Superior temporal gyrus (tissue), 1 donor: Measurements from ENCODE around the gene COTL1.

ENCODE experiments used
- DNase-seq: peaks from one replicate; pipeline ENCODE4 v3.0.0-alpha.2; 2016; ENCODE audit errors: extremely low spot score

The COTL1 gene

DNA sequence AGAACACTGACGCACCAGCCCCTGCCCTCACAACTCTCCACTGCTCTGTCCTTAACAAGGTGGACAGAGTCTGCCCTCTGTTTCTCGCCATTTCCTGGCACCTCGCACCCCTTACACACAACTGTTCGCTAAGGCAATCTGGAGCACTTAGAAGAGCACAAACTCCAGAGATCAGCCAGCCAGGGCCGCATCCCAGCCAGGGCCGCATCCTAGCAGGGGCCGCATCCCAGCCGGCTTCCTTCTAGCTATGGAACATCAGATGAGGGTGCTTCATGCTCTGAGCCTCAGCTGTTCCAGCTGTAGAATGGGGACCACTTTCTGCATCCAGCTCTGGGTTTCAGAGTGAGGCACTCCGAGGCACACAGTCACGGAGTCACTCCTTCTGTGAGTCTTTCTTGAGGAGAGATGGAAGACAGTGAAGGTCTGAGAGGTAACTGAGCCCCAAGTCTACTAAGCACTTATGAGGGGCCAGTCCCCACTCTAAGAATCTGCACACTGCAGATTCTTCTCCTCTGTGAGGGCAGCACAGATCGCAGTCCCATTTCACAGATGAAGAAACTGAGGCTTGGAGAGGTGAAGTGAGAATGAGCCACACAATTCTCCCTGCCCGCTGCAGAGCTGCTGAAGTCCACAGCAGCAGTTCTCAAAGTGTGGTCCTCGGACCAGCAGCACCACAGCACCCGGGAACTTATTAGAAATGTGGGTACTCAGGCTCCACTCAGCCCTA, 20.9 kb downstream of the COTL1 start:
- DNase-seq: no peak

DNA sequence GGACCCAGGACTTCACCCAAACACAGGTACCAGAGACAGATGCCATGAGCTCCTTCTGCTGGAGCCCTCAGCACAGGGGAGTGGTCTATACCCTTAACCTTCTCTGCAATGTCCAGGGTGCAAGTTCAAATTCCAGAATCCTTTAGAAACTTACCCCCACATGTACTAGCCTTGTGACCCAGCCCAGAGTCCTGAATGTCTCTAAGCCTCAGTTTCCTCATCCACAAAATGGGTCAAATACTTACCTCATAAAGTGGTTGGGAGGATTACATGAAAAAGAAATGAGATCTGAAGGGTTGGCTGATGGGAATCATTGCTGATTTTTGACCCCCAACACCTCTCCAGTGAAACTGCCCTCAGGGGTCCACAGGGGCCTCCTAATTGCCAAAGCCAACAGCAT, 21.7 kb downstream of the COTL1 start:
- no peak for DNase-seq

DNA sequence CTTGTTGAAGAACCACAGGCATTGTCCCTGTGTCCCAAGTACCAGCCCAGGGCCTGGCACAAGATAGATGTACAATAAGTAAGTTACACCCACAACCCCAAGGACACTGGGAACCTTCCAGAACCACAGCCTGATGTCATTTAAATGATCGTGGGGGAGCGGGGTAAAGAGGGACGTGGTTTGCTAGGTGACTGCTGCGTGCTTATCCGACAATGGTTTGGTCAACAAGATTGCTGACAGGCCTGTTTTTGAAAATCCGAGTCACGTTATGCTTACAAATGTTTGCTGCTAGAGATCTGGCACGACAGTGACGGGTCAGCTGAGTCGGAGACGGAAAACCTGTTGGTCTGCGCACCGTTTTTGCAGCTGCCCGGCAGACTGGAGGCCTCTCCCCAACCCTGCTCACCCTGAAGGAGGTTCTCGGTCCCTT, 22.8 kb downstream of the COTL1 start:
- no peak for DNase-seq

DNA sequence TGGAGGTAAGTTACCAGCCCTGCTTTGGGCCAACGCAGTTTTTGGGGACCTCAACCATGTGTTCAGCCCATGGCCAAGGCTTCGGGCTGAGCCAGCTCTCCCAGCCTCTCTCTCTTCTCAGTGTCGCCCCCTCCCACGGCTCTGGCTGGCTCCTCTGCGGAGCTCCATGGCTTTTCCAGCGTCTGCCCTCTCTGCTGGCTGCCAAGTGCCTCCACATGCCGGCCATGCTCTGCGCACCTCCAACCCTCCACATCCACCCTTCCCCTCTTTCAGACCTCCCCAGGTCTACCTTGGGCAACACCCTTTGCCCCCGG, 23.2 kb downstream of the COTL1 start:
- DNase-seq: no peak

DNA sequence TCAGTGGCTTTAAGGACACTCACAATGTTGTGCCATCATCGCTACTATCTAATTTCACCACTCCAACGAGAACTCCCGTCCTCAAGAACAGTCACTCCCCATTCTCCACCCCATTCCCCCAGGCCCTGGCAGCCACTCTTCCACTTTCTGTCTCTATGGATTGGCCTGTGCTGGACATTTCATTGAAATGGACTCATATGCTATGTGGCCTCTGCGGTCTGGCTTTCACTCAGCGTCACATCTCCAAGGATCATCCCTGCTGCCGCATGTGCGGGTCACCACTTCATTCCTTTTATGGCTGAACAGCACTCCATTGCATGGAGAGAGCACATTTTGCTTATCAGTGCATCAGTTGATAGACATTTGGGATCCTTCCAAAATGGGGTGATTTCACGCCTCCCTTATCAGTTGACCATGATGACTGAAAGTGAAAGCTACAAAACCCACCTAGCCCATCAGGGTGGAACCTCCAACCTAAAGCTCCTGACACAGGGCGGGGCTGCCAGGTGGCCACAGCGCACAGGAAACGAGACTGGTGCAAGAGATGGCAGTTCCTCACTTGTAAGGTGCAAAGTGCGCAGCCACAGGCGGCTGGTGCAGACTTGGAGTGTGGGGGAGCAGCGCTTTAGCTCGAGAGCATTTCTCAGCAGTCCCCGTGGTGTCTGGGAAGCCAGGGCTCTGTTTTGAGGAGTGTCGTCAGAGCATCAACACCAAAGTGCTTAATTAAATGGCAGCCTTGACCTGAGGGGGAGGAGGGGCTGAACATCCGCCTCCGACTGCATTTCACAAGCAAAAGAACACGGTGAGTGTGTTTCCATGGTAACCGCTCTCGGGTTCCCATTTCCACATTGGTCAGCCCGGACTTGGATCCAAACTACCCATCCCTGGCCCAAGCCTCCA, 23.8 kb downstream of the COTL1 start:
- DNase-seq: no peak

DNA sequence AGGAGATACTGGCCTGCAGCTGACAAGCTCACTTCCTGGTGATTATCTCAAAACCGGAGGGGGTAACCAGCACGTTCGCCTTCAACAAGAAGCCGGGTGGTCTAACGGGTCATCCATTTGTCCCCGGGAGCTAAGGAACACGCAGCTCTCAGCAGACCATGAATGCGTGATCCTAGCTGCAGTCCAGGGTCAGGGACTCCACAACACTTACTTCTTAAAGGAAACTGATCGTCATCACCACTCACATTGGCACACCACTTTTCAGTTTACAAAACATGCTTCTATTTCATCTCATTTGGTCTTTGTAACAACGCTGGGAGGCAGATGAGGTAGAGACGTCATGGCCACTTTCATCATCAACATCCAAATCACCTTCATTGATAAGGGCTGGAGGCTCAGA, 25.2 kb downstream of the COTL1 start:
- no peak for DNase-seq

DNA sequence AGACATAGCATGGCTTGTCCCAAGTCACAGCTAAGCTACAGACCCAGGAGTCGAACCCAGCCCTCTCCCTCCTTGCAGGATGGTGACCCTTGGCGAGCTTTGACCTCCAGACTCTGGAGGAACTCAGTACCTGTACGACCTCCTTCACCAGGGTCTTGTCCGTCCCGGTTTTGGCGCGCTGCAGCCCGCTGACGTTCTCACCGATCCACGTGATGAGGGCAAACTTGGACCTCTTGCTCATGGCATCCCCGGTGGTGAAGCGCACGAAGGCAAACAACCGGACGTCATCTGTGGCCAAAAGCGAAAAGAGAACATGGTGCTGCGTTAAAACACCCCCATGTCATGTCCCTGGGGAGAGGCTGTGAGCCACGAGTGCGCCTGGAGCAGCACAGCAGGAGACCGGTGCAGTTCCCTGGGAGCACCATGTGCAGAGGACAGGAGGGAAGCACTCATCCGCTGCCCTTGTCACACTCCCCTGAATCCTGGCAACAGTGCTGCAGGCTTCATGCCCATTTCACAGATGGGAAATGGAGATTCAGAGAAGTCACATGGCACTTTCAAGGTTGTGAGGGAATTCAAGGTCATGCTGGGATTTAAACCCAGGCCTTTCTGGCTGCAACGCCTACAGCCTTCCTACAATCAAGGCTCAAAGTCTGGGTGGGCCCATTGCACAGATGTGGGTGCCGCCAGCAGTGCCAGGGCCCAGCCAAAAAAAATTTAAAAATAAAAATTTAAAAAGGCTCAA, 27.7 kb downstream of the COTL1 start:
- no peak for DNase-seq

DNA sequence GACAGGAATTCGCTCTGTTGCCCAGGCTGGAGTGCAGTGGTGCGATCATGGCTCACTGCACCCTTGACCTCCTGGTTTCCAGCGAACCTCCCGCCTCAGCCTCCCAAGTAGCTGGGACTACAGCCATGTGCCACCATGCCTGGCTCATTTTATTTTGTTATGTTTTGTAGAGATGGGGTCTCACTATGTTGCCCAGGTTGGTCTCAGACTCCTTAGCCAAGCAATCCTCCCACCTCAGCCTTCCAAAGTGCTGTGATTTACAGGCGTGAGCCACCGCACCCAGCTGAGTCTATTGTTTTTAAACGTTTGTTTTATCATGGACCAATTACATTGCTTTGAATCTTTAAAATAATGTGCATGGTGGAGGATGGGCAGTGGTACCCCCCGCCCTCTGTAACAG, 28.9 kb downstream of the COTL1 start:
- DNase-seq: no peak

DNA sequence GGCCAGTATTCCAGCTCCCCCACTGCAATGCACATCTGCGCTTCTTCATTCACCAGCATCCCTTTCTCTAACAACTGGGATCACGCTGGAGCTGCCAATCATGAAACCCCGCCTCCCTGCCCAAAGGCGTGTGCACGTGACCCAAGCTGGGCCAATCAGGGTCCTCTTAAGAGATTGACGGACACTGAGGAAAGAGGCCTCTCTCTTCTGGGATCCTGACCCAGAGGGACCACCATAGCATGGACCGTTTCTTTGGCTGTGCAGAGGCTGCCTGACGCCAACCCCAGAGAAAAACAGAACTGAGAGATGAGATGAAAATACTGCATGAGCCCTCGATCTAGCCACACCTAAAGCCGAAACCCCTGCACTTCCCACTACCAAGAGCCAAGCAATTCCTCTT, 32.0 kb downstream of the COTL1 start:
- peak; percentile 87 for DNase-seq

DNA sequence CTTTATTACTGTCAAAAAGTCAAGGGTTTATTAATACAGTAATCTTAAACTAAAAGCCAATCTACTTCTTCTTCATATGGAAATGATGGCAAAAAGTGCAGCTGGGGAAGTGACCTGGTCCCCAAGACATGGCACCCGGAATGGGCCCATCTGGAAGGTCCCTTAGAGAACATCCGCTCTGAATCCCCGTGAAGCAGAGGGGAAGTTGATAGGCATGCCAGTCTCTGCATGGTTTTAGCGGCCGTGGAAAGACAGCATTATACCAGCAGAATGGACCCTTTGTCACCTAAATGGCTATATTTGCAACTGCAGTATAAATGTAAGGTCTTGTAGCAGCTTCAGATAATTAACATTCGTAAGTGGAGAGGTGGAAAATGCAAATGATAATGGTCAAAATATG, 32.4 kb downstream of the COTL1 start:
- no peak for DNase-seq

DNA sequence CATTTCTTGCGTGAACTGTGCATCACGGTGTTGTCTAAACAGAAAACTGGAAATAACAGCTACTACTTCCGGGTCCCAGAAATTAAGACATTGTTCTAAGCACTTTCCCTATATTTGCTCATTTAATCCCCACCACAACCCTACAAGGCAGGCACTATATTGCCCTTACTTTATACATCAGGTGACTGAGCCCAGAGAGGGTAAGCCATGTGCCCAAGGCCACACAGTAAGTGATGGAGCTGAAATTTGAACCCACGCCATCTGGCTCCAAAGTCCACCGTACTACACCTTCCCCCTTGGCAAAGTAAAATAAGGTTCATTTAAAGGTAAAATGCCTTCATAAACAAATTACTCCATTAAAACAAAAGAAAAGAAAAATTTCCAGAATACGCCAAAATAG, 33.2 kb downstream of the COTL1 start:
- DNase-seq: no peak

DNA sequence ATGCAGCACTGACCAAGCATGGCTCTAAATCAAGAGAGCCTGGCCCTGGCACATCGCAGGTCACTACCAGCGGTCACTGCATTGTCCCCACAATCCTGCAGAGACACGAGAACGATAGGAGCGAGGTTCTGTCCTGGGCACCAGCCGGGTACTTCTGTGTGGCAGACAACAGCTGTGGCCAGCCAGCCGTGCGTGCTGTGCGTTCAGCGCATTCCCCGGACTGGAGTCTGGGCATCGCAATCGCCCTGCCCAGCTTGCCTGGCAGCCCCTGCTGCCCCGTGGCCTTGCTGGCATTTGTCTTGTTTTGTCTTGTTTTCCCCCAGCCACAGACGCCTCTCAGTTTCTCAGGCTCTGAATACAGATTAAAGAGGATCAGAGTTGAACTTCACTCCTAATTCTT, 33.9 kb downstream of the COTL1 start:
- peak; percentile 63 for DNase-seq

DNA sequence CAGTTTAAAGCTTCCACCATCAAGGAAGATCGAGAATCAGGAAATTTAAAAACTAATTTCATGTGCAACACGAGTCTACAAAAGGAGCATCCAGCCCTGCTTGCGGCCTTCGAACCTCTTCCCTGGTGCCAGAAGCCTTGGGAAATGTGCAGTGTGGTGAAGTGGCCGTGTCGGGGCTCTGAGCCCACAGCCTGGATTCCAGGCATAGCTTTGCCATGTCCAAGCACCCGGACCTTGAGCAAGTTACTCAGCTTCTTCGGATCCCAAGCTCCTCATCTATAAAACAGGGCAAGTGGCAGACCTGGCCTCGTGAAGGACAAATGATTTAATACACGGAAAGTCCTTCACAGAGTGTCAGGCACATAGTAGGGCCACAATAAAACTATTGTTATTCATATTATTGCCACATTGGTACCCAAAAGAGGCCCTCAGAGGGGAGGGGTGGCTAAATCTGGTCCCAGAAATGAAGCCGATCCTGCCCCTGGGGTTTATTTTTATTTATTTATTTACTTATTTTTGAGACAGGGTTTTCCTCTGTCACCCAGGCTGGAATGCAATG, 34.8 kb downstream of the COTL1 start:
- DNase-seq: no peak

DNA sequence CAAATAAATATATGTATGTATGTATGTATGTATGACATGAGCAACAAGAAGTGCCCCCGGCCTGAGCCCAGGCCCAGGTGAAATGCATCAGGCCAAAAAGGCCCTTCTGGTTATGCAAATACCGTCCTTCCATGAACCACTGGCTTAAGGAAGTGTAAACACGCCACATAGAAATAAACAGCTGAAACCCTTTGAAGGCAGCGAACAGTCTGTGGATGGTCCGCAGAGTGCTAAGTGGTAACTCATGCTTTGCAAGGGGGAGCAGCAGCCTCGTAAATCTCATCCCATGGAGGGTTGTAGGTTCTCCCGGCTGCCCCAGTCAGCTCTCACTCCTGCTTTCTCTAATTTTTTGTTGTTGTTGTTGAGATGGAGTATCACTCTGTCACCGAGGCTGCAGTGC, 36.7 kb downstream of the COTL1 start:
- no peak for DNase-seq

DNA sequence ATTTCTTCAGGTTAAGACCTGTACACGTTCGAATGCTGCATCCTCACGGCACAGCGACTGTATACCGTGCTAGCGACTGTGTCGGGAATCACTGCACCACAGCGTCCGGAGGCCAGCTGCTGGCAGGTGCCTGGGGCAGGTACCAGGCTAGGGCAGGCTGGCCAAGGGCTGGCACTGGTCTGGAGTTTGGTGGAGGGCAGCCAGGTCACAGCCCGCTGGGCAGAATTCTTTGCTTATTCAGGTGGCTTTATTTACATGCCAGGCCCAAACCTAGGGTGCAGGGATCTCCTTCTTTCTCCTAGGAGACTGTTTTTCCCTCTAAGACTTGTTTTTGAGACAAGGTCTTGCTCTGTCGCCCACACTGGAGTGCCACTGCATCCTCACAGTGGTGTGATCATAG, 37.9 kb downstream of the COTL1 start:
- DNase-seq: no peak

DNA sequence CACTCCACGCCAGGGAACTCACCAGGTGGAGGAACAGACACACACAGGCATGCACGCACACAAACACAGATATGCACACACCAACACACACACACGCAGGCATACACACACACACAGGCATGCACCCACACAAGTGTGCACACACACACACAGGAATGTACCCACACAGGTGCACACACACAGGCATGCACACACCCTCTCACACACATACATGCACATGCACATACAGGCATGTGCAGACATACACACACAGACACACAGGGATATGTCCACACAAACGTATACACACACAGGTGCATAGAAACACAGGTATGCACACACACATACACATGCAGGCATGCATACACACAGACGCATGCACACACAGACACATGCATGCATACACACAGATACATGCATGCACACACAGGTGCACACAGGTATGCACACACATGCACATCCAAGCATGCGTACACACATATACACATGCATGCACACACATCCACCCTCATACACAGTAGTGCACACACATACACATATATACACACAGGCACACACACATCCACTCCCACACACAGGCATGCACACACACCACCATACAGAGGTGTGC, 39.2 kb downstream of the COTL1 start:
- DNase-seq: no peak

DNA sequence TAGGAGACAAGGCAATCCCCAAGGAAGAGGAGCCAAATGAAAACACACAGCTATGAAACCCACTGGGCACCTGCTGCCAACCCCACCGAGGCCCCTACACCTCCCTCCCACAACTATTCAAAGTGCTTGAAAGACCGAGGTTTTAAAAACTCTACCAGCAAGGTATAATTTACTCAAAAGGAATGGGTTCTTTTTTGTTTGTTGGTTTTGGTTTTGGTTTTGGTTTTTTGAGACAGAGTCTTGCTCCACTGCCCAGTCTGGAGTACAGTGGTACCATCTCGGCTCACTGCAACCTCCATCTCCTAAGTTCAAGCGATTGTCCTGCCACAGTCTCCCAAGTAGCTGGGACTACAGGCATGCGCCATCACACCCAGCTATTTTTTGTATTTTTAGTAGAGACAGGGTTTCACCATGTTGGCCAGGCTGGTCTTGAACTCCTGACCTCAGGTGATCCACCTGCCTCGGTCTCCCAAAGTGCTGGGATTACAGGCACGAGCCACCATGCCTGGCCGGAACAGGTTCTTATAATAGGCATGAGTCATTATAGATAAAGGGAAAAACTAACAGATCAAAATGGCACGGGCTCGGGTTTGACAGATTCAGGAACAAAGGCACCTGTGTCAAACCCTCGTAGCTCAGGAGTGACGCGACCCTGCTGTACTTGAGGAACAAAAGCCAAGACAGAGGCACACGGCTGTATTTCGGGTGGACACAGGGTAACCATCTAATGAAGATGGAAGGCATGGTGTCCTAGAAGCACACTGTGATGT, 40.7 kb downstream of the COTL1 start:
- no peak for DNase-seq

DNA sequence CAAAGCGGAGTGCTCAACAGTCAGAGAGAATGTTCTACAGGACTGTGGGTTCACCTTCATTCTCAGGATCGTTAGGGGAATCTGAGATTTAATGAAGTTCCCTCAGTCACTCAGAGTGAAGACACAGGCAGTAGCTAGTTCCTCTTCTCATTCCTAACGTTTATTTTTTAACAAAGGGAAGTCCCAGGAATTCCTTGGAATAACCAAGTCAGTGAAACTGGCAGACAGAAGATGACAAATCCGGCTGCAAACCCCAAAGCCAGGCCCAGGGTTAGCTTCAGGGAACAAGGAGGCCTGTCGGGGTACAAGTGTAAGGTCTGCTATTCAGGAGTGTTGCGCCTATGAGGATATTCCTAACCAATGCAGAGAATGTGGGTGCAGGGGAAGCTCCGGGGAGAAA, 42.0 kb downstream of the COTL1 start:
- DNase-seq: no peak

DNA sequence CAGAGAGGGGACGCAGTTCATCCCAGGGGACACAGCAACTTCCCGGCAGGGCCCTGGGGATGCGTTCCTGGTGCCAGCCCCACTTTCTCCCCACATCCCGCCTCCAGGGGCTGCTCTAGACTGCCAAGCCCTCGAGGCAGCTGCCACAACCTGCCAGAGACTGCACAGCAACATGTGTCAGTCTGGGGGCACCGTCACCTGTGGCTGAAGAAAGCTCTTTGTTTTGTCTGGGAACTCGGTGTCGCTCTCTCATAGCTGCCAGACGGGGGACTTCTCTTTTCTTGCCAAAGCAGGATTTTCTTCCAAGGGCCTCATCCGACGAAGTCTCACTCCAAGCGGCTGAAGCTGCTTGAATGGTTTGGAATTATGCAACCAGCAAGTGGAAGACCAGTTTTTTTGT, 43.7 kb downstream of the COTL1 start:
- no peak for DNase-seq

DNA sequence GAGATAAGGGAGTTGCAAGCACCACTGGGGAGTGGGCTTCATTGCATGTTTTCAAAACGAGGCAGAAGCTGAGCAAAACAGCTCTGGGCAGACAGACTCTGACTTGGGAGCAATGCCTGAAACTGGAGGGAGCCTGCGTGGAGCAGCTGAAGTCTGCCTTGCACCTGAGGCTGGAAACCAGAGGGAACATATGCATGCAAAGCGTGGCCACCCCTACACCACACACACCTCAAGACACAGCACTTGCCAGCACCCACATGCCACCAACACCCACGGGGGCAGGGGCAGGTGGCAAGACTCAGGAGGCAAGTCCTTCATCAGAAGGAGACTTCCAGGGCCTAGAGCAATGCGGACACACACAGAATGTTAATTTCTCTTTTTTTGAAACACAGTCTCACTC, 45.8 kb downstream of the COTL1 start:
- DNase-seq: no peak

DNA sequence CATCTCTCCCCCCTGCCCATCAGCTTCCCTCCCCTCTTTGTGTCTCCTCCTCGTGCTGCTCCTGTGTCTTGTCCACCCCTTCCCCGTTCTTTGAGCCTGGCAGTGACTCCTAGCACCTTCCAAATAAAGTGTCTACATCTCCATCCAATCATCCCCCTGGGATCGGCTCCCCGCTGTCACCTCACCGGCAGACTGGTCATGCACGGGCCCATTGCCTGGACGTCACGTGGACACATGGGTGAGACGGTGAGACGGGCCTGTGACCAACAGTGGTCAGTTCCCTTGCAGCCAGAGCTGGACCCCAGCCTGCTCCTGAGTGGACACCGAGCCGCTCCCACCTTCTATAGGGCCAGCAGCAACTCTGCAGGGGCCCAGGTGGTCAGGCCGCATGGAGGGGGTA, 46.4 kb downstream of the COTL1 start:
- no peak for DNase-seq
